Esophagus muscularis mucosa (tissue), 3 donors: ENCODE data around the gene GDF7.

Experiments
- CTCF ChIP-seq, 3 experiments: fragments of 200-600 bp in 2 of 3; fragments of 450-650 bp in 1 of 3; sonication (generic) in 2 of 3; IDR thresholded peaks; one replicate each; pipeline ENCODE4 v1.5.1; 2017 to 2019; ENCODE audit warnings: antibody characterized with exemption in 3 of 3, mild to moderate bottlenecking in 2 of 3, moderate library complexity in 1 of 3
- EP300 ChIP-seq: sonication (generic); formaldehyde crosslinking; IDR thresholded peaks from one replicate; pipeline ENCODE4 v1.6.1; 2017; ENCODE audit warnings: antibody characterized with exemption

GRCh38 chr2:20645301-20645701 lies 21.6 kb upstream of the GDF7 start:
- TF ChIP-seq EP300 (no peak), CTCF (IDR thresholded peaks at IDR 0.05) (no peak)
